Measurements from ENCODE around the gene IQCH. TPM values are rescaled to one million over a fixed set of nuclear protein-coding genes. Genes with fewer than 3 reads are reported as not detected.
"Not testable (repeated sequence)": the region's sequence is repeated elsewhere in the genome, so short reads cannot be mapped to it uniquely, and the experiment has no call there.

The IQCH gene
- polyA plus RNA-seq, 1 donor (not counting 4 experiments of a cell fraction or from before 2014, with no cell fraction given): 2.6 TPM

DNA sequence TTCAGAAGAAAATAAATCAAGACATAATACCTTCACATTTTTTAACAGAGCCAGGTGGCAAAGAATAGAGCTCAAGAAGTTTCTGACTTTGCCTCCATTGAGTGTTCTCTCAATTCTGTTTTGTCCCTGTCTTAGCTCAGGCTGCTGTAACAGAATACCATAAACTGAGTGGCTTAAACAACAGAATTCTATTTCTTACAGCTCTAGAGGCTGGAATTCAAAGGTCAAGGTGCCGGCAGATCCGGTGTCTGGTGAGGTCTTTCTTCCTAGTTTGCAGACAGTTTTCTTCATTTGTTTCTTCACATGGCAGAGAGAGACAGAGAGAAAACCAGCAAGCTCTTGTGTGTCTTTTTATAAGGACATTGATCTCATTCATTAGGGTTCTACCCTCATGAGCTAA lies 25.6 kb downstream of the IQCH start:
- no peak for FAIRE-seq
- no peak for TF ChIP-seq EZH2 (IDR thresholded peaks at IDR 0.05; ENCODE audit: low read length)
- TF ChIP-seq, protein P1, sequence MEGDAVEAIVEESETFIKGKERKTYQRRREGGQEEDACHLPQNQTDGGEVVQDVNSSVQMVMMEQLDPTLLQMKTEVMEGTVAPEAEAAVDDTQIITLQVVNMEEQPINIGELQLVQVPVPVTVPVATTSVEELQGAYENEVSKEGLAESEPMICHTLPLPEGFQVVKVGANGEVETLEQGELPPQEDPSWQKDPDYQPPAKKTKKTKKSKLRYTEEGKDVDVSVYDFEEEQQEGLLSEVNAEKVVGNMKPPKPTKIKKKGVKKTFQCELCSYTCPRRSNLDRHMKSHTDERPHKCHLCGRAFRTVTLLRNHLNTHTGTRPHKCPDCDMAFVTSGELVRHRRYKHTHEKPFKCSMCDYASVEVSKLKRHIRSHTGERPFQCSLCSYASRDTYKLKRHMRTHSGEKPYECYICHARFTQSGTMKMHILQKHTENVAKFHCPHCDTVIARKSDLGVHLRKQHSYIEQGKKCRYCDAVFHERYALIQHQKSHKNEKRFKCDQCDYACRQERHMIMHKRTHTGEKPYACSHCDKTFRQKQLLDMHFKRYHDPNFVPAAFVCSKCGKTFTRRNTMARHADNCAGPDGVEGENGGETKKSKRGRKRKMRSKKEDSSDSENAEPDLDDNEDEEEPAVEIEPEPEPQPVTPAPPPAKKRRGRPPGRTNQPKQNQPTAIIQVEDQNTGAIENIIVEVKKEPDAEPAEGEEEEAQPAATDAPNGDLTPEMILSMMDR (optimal IDR thresholded peaks at IDR 0.05 in 1 of 3, IDR thresholded peaks at IDR 0.05 in 1 of 3, conservative IDR thresholded peaks at IDR 0.05 in 1 of 3; ENCODE audit: extremely low read depth in 1 of 3, insufficient read depth in 2 of 3, low read length in 3 of 3): no peak
- Histone ChIP-seq H3K36me3 (ENCODE audit: control insufficient read depth in 2 of 2, extremely low read depth in 1 of 2, insufficient read depth in 2 of 2, low read length in 2 of 2) (no peaks in the 10 kb centered on the region), H3K9ac (ENCODE audit: control insufficient read depth, extremely low read depth, insufficient read depth, low read length) (no peak overlapping the region), H3K4me3 (ENCODE audit: control insufficient read depth in 2 of 3, extremely low read depth in 1 of 3, insufficient read depth in 2 of 3, low read depth in 1 of 3, low read length in 3 of 3) (no peak overlapping the region), H3K4me2 (ENCODE audit: control insufficient read depth, extremely low read depth, insufficient read depth, low read depth, low read length) (no peak overlapping the region), H2AFZ (ENCODE audit: control insufficient read depth, low read length) (no peak overlapping the region), H4K20me1 (ENCODE audit: control insufficient read depth, extremely low read depth, insufficient read depth, low read length) (no peaks in the 10 kb centered on the region), H3K79me2 (ENCODE audit: control insufficient read depth, insufficient read depth, low read length) (no peaks in the 10 kb centered on the region), H3K4me1 (ENCODE audit: control insufficient read depth, extremely low read depth, insufficient read depth, low read length) (no peaks in the 10 kb centered on the region), H3K9me3 (ENCODE audit: control insufficient read depth, low read depth, low read length) (no peaks in the 10 kb centered on the region), H3K27ac (ENCODE audit: control insufficient read depth, insufficient read depth, low read length) (no peak overlapping the region), H3K9me1 (ENCODE audit: control insufficient read depth, extremely low read depth, insufficient read depth, low read length) (no peaks in the 10 kb centered on the region), H3K27me3 (ENCODE audit: control insufficient read depth, extremely low read depth, insufficient read depth, low read length) (no peaks in the 10 kb centered on the region)
- dilution Hi-C loops (cut with MboI; ENCODE audit: extremely low pct_ligation_motif_present, low sequenced_read_pairs): no loop called here
- DNase-seq (ENCODE audit: low read depth, low spot score): no peak

DNA sequence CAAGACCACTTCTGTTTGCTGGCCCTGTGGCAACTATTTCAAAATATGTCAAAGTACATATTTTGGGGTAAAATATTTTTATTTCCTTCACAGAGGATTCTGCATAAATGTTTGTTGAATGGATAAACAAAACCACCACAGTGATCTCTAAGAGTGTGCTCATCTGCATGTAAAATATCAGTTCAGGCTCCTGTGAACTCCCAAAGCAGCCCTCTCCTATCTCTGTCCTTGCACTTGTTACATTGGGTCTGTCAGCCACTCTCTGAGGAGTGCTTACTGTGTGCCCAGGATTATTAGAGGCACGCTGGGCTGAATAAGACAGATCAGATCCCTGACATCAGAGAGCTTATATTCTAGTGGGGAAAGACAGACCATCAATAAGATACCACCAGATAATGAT lies 27.1 kb downstream of the IQCH start:
- no peak overlapping the region for H3K4me3 ChIP-seq (ENCODE audit: control insufficient read depth in 2 of 3, extremely low read depth in 1 of 3, insufficient read depth in 2 of 3, low read depth in 1 of 3, low read length in 3 of 3)
- no peaks in the 10 kb centered on the region for H3K79me2 ChIP-seq (ENCODE audit: control insufficient read depth, insufficient read depth, low read length)
- no peak overlapping the region for H3K4me2 ChIP-seq (ENCODE audit: control insufficient read depth, extremely low read depth, insufficient read depth, low read depth, low read length)
- no peaks in the 10 kb centered on the region for H3K9me3 ChIP-seq (ENCODE audit: control insufficient read depth, low read depth, low read length)
- no peaks in the 10 kb centered on the region for H4K20me1 ChIP-seq (ENCODE audit: control insufficient read depth, extremely low read depth, insufficient read depth, low read length)
- no peak for FAIRE-seq
- no peak for TF ChIP-seq EZH2 (IDR thresholded peaks at IDR 0.05; ENCODE audit: low read length)
- TF ChIP-seq, protein P1 (optimal IDR thresholded peaks at IDR 0.05 in 1 of 3, IDR thresholded peaks at IDR 0.05 in 1 of 3, conservative IDR thresholded peaks at IDR 0.05 in 1 of 3; ENCODE audit: extremely low read depth in 1 of 3, insufficient read depth in 2 of 3, low read length in 3 of 3): no peak
- no peaks in the 10 kb centered on the region for H3K9me1 ChIP-seq (ENCODE audit: control insufficient read depth, extremely low read depth, insufficient read depth, low read length)
- H3K4me1 ChIP-seq (ENCODE audit: control insufficient read depth, extremely low read depth, insufficient read depth, low read length): no peaks in the 10 kb centered on the region
- no peak overlapping the region for H3K27ac ChIP-seq (ENCODE audit: control insufficient read depth, insufficient read depth, low read length)
- no peaks in the 10 kb centered on the region for H3K27me3 ChIP-seq (ENCODE audit: control insufficient read depth, extremely low read depth, insufficient read depth, low read length)
- DNase-seq (ENCODE audit: low read depth, low spot score): no peak
- H3K36me3 ChIP-seq (ENCODE audit: control insufficient read depth in 2 of 2, extremely low read depth in 1 of 2, insufficient read depth in 2 of 2, low read length in 2 of 2): no peaks in the 10 kb centered on the region
- no peak overlapping the region for H2AFZ ChIP-seq (ENCODE audit: control insufficient read depth, low read length)
- H3K9ac ChIP-seq (ENCODE audit: control insufficient read depth, extremely low read depth, insufficient read depth, low read length): no peak overlapping the region
- dilution Hi-C loops (cut with MboI; ENCODE audit: extremely low pct_ligation_motif_present, low sequenced_read_pairs): no loop called here

DNA sequence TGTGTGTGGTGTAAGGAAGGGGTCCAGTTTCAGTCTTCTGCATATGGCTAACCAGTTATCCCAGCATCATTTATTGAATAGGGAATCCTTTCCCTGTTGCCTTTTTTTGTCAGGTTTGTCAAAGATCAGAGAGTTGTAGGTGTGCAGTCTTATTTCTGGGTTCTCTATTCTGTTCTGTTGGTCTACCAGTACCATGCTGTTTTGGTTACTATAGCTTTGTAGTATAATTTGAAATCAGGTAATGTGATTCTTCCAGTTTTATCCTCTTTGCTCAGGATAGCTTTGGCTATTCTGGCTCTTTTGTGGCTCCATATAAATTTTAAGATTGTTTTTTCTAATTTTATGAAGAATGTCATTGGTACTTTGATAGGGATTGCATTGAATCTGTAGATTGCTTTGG lies 31.0 kb downstream of the IQCH start:
- FAIRE-seq; H3K36me3 ChIP-seq (ENCODE audit: control insufficient read depth in 2 of 2, extremely low read depth in 1 of 2, insufficient read depth in 2 of 2, low read length in 2 of 2); H3K4me2 ChIP-seq (ENCODE audit: control insufficient read depth, extremely low read depth, insufficient read depth, low read depth, low read length); DNase-seq (ENCODE audit: low read depth, low spot score); H3K9me1 ChIP-seq (ENCODE audit: control insufficient read depth, extremely low read depth, insufficient read depth, low read length); dilution Hi-C loops (cut with MboI; ENCODE audit: extremely low pct_ligation_motif_present, low sequenced_read_pairs); H3K27ac ChIP-seq (ENCODE audit: control insufficient read depth, insufficient read depth, low read length); H3K9me3 ChIP-seq (ENCODE audit: control insufficient read depth, low read depth, low read length); H4K20me1 ChIP-seq (ENCODE audit: control insufficient read depth, extremely low read depth, insufficient read depth, low read length); H3K79me2 ChIP-seq (ENCODE audit: control insufficient read depth, insufficient read depth, low read length); H3K9ac ChIP-seq (ENCODE audit: control insufficient read depth, extremely low read depth, insufficient read depth, low read length); H3K4me1 ChIP-seq (ENCODE audit: control insufficient read depth, extremely low read depth, insufficient read depth, low read length); H2AFZ ChIP-seq (ENCODE audit: control insufficient read depth, low read length); H3K4me3 ChIP-seq (ENCODE audit: control insufficient read depth in 2 of 3, extremely low read depth in 1 of 3, insufficient read depth in 2 of 3, low read depth in 1 of 3, low read length in 3 of 3); H3K27me3 ChIP-seq (ENCODE audit: control insufficient read depth, extremely low read depth, insufficient read depth, low read length): not testable (repeated sequence)

GRCh38 chr15:67286400-67286799 lies 31.8 kb downstream of the IQCH start:
- H4K20me1 ChIP-seq (ENCODE audit: control insufficient read depth, extremely low read depth, insufficient read depth, low read length); H3K36me3 ChIP-seq (ENCODE audit: control insufficient read depth in 2 of 2, extremely low read depth in 1 of 2, insufficient read depth in 2 of 2, low read length in 2 of 2); H3K4me3 ChIP-seq (ENCODE audit: control insufficient read depth in 2 of 3, extremely low read depth in 1 of 3, insufficient read depth in 2 of 3, low read depth in 1 of 3, low read length in 3 of 3); FAIRE-seq; H3K9me1 ChIP-seq (ENCODE audit: control insufficient read depth, extremely low read depth, insufficient read depth, low read length); dilution Hi-C loops (cut with MboI; ENCODE audit: extremely low pct_ligation_motif_present, low sequenced_read_pairs); H3K4me1 ChIP-seq (ENCODE audit: control insufficient read depth, extremely low read depth, insufficient read depth, low read length); H3K27ac ChIP-seq (ENCODE audit: control insufficient read depth, insufficient read depth, low read length); H3K27me3 ChIP-seq (ENCODE audit: control insufficient read depth, extremely low read depth, insufficient read depth, low read length); H2AFZ ChIP-seq (ENCODE audit: control insufficient read depth, low read length); H3K79me2 ChIP-seq (ENCODE audit: control insufficient read depth, insufficient read depth, low read length); H3K9ac ChIP-seq (ENCODE audit: control insufficient read depth, extremely low read depth, insufficient read depth, low read length); H3K9me3 ChIP-seq (ENCODE audit: control insufficient read depth, low read depth, low read length); DNase-seq (ENCODE audit: low read depth, low spot score); H3K4me2 ChIP-seq (ENCODE audit: control insufficient read depth, extremely low read depth, insufficient read depth, low read depth, low read length): not testable (repeated sequence)
